ENCODE data around the gene NPDC1.

The NPDC1 gene

DNA sequence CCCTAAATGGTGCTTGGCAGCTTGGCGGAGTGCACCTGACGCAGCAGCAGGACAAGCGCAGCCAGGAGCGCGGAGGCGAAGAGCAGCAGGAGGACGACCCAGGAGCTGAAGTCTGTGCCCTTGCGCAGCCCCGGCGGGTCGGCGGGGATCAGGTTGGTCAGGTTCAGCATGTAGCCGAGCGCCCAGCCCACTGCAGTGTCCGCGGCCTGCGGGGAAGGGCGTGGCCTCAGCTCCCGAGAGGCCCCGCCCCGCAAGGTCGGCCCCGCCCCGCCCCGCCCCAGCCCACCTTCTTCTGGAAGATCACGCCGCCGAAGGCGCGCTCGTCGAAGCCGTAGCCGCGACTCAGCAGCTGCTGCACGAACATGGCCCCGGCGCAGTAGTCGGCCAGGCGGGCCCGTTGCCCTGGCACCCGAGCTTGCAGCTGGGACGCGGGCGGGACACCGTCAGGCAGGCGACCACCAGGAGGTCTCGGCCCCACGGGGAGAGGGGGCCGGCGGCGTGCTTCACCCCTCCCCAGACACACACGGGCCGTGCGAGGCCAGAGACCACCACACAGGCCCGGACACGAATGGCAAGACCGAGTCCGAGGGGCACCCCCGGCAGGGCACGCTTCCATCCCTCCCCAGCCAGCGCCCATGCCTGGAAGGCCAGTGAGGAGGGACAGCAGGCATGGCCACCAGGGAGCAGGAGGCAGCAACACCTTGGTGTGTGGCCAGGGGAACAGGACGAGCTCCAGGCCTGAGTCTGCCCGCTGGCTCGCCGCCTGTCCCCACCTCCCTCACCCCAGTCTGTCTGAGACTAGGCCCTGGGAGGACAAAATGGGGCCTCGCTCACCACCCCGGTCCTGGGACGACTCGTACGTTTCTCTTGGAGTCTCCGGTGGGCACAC lies 2.9 kb upstream of the NPDC1 start:
- peaks cover 11% of the 10 kb centered on the region for H3K4me1 ChIP-seq (ENCODE audit: insufficient read depth, low read length, severe bottlenecking)
- H3K36me3 ChIP-seq (ENCODE audit: insufficient read depth, low read length): no peaks in the 10 kb centered on the region
- H3K9me2 ChIP-seq (ENCODE audit: low read depth, low read length): no peaks in the 10 kb centered on the region
- no peak overlapping the region for H3K9ac ChIP-seq (ENCODE audit: low read length)
- peaks cover 12% of the 10 kb centered on the region; the same call in 1 of the 2 replicates for H3K27me3 ChIP-seq (ENCODE audit: insufficient read depth, low read length)
- H3K9me3 ChIP-seq (ENCODE audit: low read length): no peaks in the 10 kb centered on the region
- H4K20me1 ChIP-seq (ENCODE audit: insufficient read depth, low read length): no peaks in the 10 kb centered on the region
- no peak overlapping the region for H3K27ac ChIP-seq (ENCODE audit: low read depth, low read length, poor library complexity, severe bottlenecking)
- H3K4me2 ChIP-seq (ENCODE audit: low read length): no peak overlapping the region
- H3K4me3 ChIP-seq (ENCODE audit: low read depth, low read length, poor library complexity, severe bottlenecking): no peak overlapping the region
- no peaks in the 10 kb centered on the region for H3K79me2 ChIP-seq (ENCODE audit: insufficient read depth, low read length)
- no peaks in the 10 kb centered on the region for H3F3A ChIP-seq (ENCODE audit: insufficient read depth, low read length)
- no peak for TF ChIP-seq EZH2 (IDR thresholded peaks at IDR 0.05; ENCODE audit: borderline replicate concordance, low read length)
- TF ChIP-seq, protein P1, sequence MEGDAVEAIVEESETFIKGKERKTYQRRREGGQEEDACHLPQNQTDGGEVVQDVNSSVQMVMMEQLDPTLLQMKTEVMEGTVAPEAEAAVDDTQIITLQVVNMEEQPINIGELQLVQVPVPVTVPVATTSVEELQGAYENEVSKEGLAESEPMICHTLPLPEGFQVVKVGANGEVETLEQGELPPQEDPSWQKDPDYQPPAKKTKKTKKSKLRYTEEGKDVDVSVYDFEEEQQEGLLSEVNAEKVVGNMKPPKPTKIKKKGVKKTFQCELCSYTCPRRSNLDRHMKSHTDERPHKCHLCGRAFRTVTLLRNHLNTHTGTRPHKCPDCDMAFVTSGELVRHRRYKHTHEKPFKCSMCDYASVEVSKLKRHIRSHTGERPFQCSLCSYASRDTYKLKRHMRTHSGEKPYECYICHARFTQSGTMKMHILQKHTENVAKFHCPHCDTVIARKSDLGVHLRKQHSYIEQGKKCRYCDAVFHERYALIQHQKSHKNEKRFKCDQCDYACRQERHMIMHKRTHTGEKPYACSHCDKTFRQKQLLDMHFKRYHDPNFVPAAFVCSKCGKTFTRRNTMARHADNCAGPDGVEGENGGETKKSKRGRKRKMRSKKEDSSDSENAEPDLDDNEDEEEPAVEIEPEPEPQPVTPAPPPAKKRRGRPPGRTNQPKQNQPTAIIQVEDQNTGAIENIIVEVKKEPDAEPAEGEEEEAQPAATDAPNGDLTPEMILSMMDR (IDR thresholded peaks at IDR 0.05; ENCODE audit: low read length): no peak
- no peak overlapping the region for H2AFZ ChIP-seq (ENCODE audit: low read length)

DNA sequence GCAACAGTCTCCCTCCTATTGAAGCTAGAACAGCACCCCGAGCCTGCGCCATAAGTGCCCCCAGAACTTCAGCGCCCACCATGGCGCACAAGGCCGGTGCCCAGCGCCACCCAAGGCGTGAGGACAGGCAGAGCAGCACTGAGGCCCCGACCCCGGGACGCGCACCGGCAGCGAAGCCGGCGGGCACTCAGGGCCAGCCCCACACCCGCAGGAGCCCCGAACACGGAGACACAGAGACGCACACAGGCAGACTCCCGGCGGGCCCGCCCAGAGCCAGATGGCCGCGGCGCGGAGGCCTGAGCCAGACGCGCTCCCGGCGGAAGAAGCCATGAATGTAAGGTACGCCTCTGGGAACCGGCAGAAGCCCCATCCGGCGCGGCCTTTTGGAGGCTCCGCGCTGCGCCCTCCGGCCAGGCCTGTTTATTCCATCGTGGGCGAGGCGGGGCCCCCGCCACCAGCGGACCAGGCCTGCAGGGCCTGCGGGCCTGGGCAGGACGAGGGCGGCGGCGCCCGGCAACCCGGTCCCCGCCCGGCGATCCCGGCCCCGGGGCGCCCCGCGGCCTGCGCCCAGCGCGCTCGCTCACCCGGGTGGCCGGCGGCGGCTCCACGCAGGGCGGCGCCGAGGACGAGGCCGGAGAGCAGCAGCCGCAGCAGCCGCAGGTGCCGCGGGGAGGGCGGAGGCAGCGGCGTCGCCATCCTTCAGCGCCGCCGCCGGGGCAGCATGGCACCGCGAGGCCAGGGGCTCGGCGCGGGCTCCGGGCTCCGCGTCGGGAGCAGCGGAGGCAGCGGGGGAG lies 486 bp downstream of the NPDC1 start:
- Histone ChIP-seq H3K9me2 (ENCODE audit: low read depth, low read length) (no peaks in the 10 kb centered on the region), H3K4me2 (ENCODE audit: low read length) (peak overlapping the region; percentile 41; the same call in 1 of the 2 replicates), H3K79me2 (ENCODE audit: insufficient read depth, low read length) (no peaks in the 10 kb centered on the region), H3K9ac (ENCODE audit: low read length) (no peak overlapping the region), H3K4me3 (ENCODE audit: low read depth, low read length, poor library complexity, severe bottlenecking) (peak overlapping the region; percentile 38), H3K9me3 (ENCODE audit: low read length) (no peaks in the 10 kb centered on the region), H3K27me3 (ENCODE audit: insufficient read depth, low read length) (peaks cover 20% of the 10 kb centered on the region; the same call in 1 of the 2 replicates), H2AFZ (ENCODE audit: low read length) (no peak overlapping the region), H3K36me3 (ENCODE audit: insufficient read depth, low read length) (no peaks in the 10 kb centered on the region), H4K20me1 (ENCODE audit: insufficient read depth, low read length) (no peaks in the 10 kb centered on the region), H3F3A (ENCODE audit: insufficient read depth, low read length) (no peaks in the 10 kb centered on the region), H3K4me1 (ENCODE audit: insufficient read depth, low read length, severe bottlenecking) (peaks cover 7% of the 10 kb centered on the region), H3K27ac (ENCODE audit: low read depth, low read length, poor library complexity, severe bottlenecking) (no peak overlapping the region)
- TF ChIP-seq EZH2 (IDR thresholded peaks at IDR 0.05; ENCODE audit: borderline replicate concordance, low read length): no peak
- TF ChIP-seq, protein P1 (IDR thresholded peaks at IDR 0.05; ENCODE audit: low read length): no peak

DNA sequence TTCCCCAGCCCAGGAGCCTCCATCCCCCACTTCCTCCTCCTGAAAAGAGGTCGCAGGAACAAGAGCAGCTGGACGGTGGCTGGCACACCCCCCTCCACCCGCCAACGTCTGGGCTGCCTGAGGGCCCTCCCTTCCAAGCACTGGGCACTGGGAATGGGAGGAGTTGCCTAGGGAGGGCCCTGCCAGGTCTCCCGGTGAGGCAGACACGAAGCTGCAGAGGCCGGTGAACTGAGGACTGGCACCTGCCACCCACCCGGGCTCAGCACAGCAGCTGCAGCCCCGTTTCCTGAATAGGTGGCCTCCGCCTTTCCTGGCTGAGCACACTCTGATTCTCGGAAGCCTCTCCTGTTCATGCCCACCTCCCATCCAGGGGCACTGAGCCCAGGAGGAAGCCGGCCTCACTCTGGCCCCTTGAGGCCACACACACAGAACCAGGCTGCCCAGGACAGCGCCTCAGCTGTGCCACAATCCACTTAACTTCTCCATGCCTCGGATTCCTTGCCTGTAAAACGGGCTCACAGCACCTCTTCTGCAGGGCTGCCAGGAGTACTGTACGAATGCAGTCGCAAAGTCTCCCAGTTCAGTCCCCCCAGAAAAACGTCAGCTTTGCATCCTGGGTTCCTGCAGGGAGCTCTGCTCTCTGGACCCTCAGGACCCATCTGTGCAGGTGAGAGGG lies 1.3 kb downstream of the NPDC1 start:
- TF ChIP-seq, protein P1 (IDR thresholded peaks at IDR 0.05; ENCODE audit: low read length): no peak
- TF ChIP-seq EZH2 (IDR thresholded peaks at IDR 0.05; ENCODE audit: borderline replicate concordance, low read length): no peak
- peaks cover 7% of the 10 kb centered on the region for H3K4me1 ChIP-seq (ENCODE audit: insufficient read depth, low read length, severe bottlenecking)
- no peaks in the 10 kb centered on the region for H3K9me2 ChIP-seq (ENCODE audit: low read depth, low read length)
- H3K36me3 ChIP-seq (ENCODE audit: insufficient read depth, low read length): no peaks in the 10 kb centered on the region
- H4K20me1 ChIP-seq (ENCODE audit: insufficient read depth, low read length): no peaks in the 10 kb centered on the region
- H3K4me2 ChIP-seq (ENCODE audit: low read length): no peak overlapping the region
- no peaks in the 10 kb centered on the region for H3K79me2 ChIP-seq (ENCODE audit: insufficient read depth, low read length)
- no peak overlapping the region for H3K9ac ChIP-seq (ENCODE audit: low read length)
- H2AFZ ChIP-seq (ENCODE audit: low read length): no peak overlapping the region
- H3K27ac ChIP-seq (ENCODE audit: low read depth, low read length, poor library complexity, severe bottlenecking): no peak overlapping the region
- no peaks in the 10 kb centered on the region for H3K9me3 ChIP-seq (ENCODE audit: low read length)
- H3K4me3 ChIP-seq (ENCODE audit: low read depth, low read length, poor library complexity, severe bottlenecking): no peak overlapping the region
- H3K27me3 ChIP-seq (ENCODE audit: insufficient read depth, low read length): peaks cover 20% of the 10 kb centered on the region; the same call in 1 of the 2 replicates
- no peaks in the 10 kb centered on the region for H3F3A ChIP-seq (ENCODE audit: insufficient read depth, low read length)

Data from OCI-LY1 (cell line).